ENCODE measurements around the gene NUDT8.
"Not testable (repeated sequence)": the region's sequence is repeated elsewhere in the genome, so short reads cannot be mapped to it uniquely, and the experiment has no call there.

NUDT8 gene

DNA sequence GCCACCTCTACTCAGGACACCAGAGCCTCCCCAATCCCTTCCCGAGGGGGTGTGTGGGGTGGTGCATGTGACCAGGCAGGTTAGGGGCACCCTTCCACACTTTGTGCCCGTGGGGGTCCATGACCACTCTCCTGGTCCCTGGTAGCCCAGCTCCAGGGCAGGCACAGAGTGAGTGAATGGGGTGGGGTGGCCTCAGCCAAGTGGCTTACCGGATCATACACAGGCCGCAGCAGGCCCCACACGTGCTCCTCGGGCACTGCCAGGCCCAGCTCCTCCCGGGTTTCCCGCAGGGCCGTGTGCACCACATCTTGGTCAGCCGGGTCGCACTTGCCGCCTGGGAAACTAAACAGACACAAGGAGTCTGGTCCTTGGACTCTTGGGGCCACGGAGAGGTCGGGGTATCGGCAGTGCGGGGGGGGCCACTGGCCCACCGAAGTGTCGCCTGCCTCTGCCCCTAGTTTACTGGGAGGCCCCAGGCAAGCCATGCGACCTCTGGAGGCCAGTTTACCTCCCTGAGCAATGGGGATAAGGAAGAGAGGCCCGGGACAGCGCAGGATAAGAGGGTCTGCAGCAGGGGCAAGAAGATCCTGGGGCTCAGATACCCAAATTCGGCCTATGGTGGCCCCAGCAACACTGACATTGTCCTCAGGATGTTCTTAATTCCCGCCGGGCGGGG is 889 bp downstream of the NUDT8 start:
- H3K79me2 ChIP-seq (ENCODE audit: insufficient read depth, low read depth) = no peaks in the 10 kb centered on the region

DNA sequence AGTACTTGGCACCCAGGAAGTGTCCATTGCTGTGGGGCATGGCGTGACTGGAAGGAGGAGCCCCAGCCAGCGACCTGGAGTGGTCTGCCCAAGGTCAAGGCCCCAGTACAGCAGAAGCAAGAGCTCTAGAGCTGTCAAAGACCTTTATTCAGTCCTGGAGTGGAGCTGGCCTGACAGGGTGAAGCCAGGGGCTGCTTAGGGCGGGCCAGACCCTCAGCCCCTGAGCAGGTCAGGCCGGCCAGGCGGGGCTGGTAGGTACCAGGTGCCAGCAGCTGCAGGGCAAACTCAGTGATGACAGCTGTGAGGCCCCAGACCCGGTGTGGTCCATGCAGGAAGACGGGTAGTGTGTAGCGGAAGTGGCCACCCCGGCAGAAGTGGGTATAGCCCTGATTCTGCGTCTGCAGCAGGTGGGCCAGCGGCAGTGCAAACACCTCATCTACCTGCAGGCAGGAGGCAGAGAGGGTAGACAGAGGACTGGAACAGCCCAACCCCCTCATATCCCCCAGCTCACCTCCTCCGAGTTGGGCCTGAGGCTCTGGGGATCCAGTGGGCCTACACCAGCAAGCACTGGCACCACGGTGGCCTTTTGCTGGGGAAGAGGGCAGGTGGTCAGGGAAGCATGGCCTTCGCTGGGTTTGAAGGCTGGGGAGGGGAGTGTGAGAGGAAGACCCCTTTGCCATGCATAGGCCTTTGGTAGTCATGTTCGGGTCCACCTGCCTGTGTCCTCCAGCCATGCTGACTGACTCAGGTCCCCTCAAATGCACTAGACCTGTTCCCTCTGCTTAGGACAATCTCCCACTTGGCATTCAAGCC is 1.7 kb downstream of the NUDT8 start:
- H3K27ac ChIP-seq = no peak overlapping the region
- H2AFZ ChIP-seq (ENCODE audit: low read depth) = no peak overlapping the region
- peak overlapping the region; percentile 76; the same call in 1 of the 2 replicates for H3K4me2 ChIP-seq
- H3K27me3 ChIP-seq (ENCODE audit: insufficient read depth, low read depth) = no peaks in the 10 kb centered on the region
- H3K4me3 ChIP-seq (IDR thresholded peaks at IDR 0.05; ENCODE audit: insufficient read depth, low read depth, low read length) = no peak overlapping the region
- peaks cover 16% of the 10 kb centered on the region for H3K4me1 ChIP-seq (ENCODE audit: low read depth, poor library complexity, severe bottlenecking)
- no peaks in the 10 kb centered on the region for H3K36me3 ChIP-seq (ENCODE audit: insufficient read depth)
- no peaks in the 10 kb centered on the region for H4K20me1 ChIP-seq (ENCODE audit: insufficient read depth)
- H3K79me2 ChIP-seq (ENCODE audit: insufficient read depth, low read depth) = no peaks in the 10 kb centered on the region
- peak overlapping the region; percentile 95; the same call in 1 of the 2 replicates for H3K9ac ChIP-seq
- TF ChIP-seq, protein P1, sequence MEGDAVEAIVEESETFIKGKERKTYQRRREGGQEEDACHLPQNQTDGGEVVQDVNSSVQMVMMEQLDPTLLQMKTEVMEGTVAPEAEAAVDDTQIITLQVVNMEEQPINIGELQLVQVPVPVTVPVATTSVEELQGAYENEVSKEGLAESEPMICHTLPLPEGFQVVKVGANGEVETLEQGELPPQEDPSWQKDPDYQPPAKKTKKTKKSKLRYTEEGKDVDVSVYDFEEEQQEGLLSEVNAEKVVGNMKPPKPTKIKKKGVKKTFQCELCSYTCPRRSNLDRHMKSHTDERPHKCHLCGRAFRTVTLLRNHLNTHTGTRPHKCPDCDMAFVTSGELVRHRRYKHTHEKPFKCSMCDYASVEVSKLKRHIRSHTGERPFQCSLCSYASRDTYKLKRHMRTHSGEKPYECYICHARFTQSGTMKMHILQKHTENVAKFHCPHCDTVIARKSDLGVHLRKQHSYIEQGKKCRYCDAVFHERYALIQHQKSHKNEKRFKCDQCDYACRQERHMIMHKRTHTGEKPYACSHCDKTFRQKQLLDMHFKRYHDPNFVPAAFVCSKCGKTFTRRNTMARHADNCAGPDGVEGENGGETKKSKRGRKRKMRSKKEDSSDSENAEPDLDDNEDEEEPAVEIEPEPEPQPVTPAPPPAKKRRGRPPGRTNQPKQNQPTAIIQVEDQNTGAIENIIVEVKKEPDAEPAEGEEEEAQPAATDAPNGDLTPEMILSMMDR (conservative IDR thresholded peaks at IDR 0.05; ENCODE audit: low read depth, low read length) = no peak

More for the DNA sequence above, 889 bp downstream of the NUDT8 start:
- Histone ChIP-seq H2AFZ (ENCODE audit: low read depth) (0 out of 2 replicates have a peak overlapping the region, but pooled peaks have one; percentile 85), H3K36me3 (ENCODE audit: insufficient read depth) (no peaks in the 10 kb centered on the region), H3K4me2 (peak overlapping the region; percentile 76), H3K27me3 (ENCODE audit: insufficient read depth, low read depth) (no peaks in the 10 kb centered on the region), H3K4me1 (ENCODE audit: low read depth, poor library complexity, severe bottlenecking) (peaks cover 16% of the 10 kb centered on the region), H3K4me3 (IDR thresholded peaks at IDR 0.05; ENCODE audit: insufficient read depth, low read depth, low read length) (no peak overlapping the region), H4K20me1 (ENCODE audit: insufficient read depth) (no peaks in the 10 kb centered on the region), H3K9ac (peak overlapping the region; percentile 95; the same call in 1 of the 2 replicates), H3K27ac (peak overlapping the region; percentile 96)
- TF ChIP-seq, protein P1 (conservative IDR thresholded peaks at IDR 0.05; ENCODE audit: low read depth, low read length) = peak; percentile 84

- no peaks in the 10 kb centered on the region for H3K36me3 ChIP-seq (ENCODE audit: insufficient read depth)
- no peak overlapping the region for H3K9ac ChIP-seq
- H4K20me1 ChIP-seq (ENCODE audit: insufficient read depth) = no peaks in the 10 kb centered on the region
Measured at GRCh38 chr11:67627441-67627811, 2.3 kb downstream of the NUDT8 start.

DNA sequence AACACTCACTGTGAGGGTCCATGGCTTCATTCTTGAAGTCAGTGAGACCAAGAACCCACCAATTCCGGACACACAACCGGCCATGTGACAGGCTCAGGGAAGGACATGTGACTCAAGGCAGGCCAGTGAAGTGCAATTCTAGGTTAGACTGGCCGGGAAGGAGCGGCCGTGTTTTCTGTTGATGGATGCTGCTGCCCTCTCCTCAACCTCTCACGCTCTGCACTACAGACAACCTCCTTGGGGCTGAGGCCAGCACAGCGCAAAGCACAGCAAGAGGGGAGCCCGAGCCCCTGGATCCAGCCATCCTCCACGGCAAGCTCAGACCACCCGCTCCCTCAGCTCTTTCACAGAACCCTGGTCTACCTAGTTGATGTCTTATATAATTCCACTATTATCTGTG is 2.8 kb downstream of the NUDT8 start:
- H2AFZ ChIP-seq (ENCODE audit: low read depth) = no peak overlapping the region

More at GRCh38 chr11:67627441-67627811, 2.3 kb downstream of the NUDT8 start:
- Histone ChIP-seq H3K79me2 (ENCODE audit: insufficient read depth, low read depth) (no peaks in the 10 kb centered on the region), H2AFZ (ENCODE audit: low read depth) (no peak overlapping the region), H3K4me2 (no peak overlapping the region), H3K27me3 (ENCODE audit: insufficient read depth, low read depth) (no peaks in the 10 kb centered on the region), H3K4me1 (ENCODE audit: low read depth, poor library complexity, severe bottlenecking) (peaks cover 16% of the 10 kb centered on the region), H3K4me3 (IDR thresholded peaks at IDR 0.05; ENCODE audit: insufficient read depth, low read depth, low read length) (no peak overlapping the region), H3K27ac (no peak overlapping the region)
- TF ChIP-seq, protein P1 (conservative IDR thresholded peaks at IDR 0.05; ENCODE audit: low read depth, low read length) = no peak

DNA sequence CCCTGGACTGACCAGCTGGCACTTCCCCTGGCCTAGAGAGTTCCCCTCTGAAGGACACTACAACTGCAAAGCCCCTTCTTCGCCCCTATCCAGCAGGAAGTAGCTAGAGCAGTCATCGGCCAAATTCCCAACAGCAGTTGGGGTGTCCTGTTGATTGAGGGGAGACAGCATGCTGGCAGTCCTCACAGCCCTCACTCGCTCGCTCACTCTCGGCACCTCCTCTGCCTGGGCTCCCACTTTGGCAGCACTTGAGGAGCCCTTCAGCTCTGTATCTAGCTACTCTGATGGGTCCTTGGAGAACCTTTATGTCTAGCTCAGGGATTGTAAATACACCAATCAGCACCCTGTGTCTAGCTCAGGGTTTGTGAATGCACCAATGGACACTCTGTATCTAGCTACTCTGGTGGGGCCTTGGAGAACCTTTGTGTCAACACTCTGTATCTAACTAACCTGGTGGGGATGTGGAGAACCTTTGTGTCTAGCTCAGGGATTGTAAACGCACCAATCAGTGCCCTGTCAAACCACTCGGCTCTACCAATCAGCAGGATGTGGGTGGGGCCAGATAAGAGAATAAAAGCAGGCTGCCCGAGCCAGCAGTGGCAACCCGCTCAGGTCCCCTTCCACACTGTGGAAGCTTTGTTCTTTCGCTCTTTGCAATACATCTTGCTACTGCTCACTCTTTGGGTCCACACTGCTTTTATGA is 3.5 kb downstream of the NUDT8 start:
- H3K79me2 ChIP-seq (ENCODE audit: insufficient read depth, low read depth); H3K27ac ChIP-seq; H3K36me3 ChIP-seq (ENCODE audit: insufficient read depth): not testable (repeated sequence)

More for the DNA sequence above, 2.8 kb downstream of the NUDT8 start:
- no peak overlapping the region for H3K9ac ChIP-seq
- H3K27me3 ChIP-seq (ENCODE audit: insufficient read depth, low read depth) = no peaks in the 10 kb centered on the region
- H3K36me3 ChIP-seq (ENCODE audit: insufficient read depth) = no peaks in the 10 kb centered on the region
- H3K27ac ChIP-seq = no peak overlapping the region
- no peaks in the 10 kb centered on the region for H4K20me1 ChIP-seq (ENCODE audit: insufficient read depth)
- H3K4me3 ChIP-seq (IDR thresholded peaks at IDR 0.05; ENCODE audit: insufficient read depth, low read depth, low read length) = no peak overlapping the region
- no peaks in the 10 kb centered on the region for H3K79me2 ChIP-seq (ENCODE audit: insufficient read depth, low read depth)
- H3K4me1 ChIP-seq (ENCODE audit: low read depth, poor library complexity, severe bottlenecking) = peaks cover 16% of the 10 kb centered on the region
- TF ChIP-seq, protein P1 (conservative IDR thresholded peaks at IDR 0.05; ENCODE audit: low read depth, low read length) = no peak
- H3K4me2 ChIP-seq = no peak overlapping the region

DNA sequence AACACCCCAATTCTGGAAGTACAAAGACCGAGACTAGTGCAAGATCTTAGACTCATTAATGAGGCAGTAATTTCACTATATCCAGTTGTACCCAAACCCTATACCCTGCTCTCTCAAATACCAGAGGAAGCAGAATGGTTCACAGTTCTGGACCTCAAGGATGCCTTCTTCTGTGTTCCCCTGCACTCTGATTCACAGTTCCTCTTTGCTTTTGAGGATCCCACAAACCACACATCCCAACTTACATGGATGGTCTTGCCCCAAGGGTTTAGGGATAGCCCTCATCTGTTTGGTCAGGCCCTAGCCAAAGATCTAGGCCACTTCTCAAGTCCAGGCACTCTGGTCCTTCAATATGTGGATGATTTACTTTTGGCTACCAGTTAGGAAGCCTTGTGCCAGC is 5.9 kb downstream of the NUDT8 start:
- H3K4me1 ChIP-seq (ENCODE audit: low read depth, poor library complexity, severe bottlenecking); H3K27me3 ChIP-seq (ENCODE audit: insufficient read depth, low read depth); H3K27ac ChIP-seq; H3K4me3 ChIP-seq (IDR thresholded peaks at IDR 0.05; ENCODE audit: insufficient read depth, low read depth, low read length); H4K20me1 ChIP-seq (ENCODE audit: insufficient read depth); H2AFZ ChIP-seq (ENCODE audit: low read depth); H3K4me2 ChIP-seq; H3K36me3 ChIP-seq (ENCODE audit: insufficient read depth); H3K79me2 ChIP-seq (ENCODE audit: insufficient read depth, low read depth); H3K9ac ChIP-seq: not testable (repeated sequence)

More for the DNA sequence above, 3.5 kb downstream of the NUDT8 start:
- not testable (repeated sequence) for H2AFZ ChIP-seq (ENCODE audit: low read depth); H3K4me3 ChIP-seq (IDR thresholded peaks at IDR 0.05; ENCODE audit: insufficient read depth, low read depth, low read length); H3K9ac ChIP-seq; H3K27me3 ChIP-seq (ENCODE audit: insufficient read depth, low read depth); H3K4me2 ChIP-seq; H4K20me1 ChIP-seq (ENCODE audit: insufficient read depth)
- H3K4me1 ChIP-seq (ENCODE audit: low read depth, poor library complexity, severe bottlenecking) = peaks cover 13% of the 10 kb centered on the region
